IMR-90 (cell line): ENCODE data around the gene ACTR5. TPM values are rescaled to one million over a fixed set of nuclear protein-coding genes. Genes with fewer than 3 reads are reported as not detected.

Experiments used
- ATAC-seq: fragments of 200-7000 bp; cut with Tn5 transposase; 2 replicates; pipeline ENCODE4 v1.9.1; 2020; ENCODE audit warnings: low read depth, mild to moderate bottlenecking, moderate library complexity
- BruUV-seq: library from RNA; stranded (reverse); fragments of 400-500 nt; replicated peaks from 2 replicates; lab custom pipeline; 2021; lab: Mats Ljungman, UMichigan
- CTCF ChIA-PET: fragments of 300-600 bp; formaldehyde crosslinking; extraction: SDS; loops from one replicate; lab custom pipeline; 2021; ENCODE audit warnings: antibody characterized with exemption; lab: Yijun Ruan, JAX
- POLR2A ChIA-PET: fragments of 300-600 bp; sonication (Branson Sonifier 250); formaldehyde crosslinking; loops from one replicate; lab custom pipeline; 2022; ENCODE audit warnings: antibody characterized with exemption; ENCODE audit not compliant: unreplicated experiment; lab: Charles Lee
- DNase-seq: peaks from one replicate; pipeline ENCODE4 v3.0.0; 2013
- H2AFZ ChIP-seq: replicated peaks from 2 replicates; pipeline ENCODE3; 2013; ENCODE audit warnings: low read length, mild to moderate bottlenecking; ENCODE audit not compliant: poor library complexity
- H2AK5ac ChIP-seq: 2 replicates; pipeline ENCODE4 v1.6.1; 2013; ENCODE audit warnings: low read depth, low read length, inconsistent platforms
- H2AK9ac ChIP-seq: replicated peaks from 2 replicates; pipeline ENCODE3; 2013; ENCODE audit warnings: mild to moderate bottlenecking, low read depth, low read length, moderate library complexity; ENCODE audit not compliant: poor library complexity
- H2BK120ac ChIP-seq: 2 replicates; pipeline ENCODE4 v1.6.1; 2013; ENCODE audit warnings: low read depth, low read length, inconsistent platforms
- H2BK15ac ChIP-seq: 3 replicates; pipeline ENCODE4 v1.6.1; 2013; ENCODE audit warnings: low read depth, low read length, inconsistent platforms
- H2BK20ac ChIP-seq: 2 replicates; pipeline ENCODE4 v1.6.1; 2013; ENCODE audit warnings: low read depth, mild to moderate bottlenecking, inconsistent platforms, low read length, moderate library complexity
- H2BK5ac ChIP-seq: 2 replicates; pipeline ENCODE4 v1.6.1; 2013; ENCODE audit warnings: mild to moderate bottlenecking, low read depth, low read length, inconsistent platforms; ENCODE audit not compliant: poor library complexity, severe bottlenecking
- H3K14ac ChIP-seq: replicated peaks from 2 replicates; pipeline ENCODE4 v1.6.1; 2013; ENCODE audit warnings: low read depth, low read length, inconsistent platforms
- H3K18ac ChIP-seq: 2 replicates; pipeline ENCODE4 v1.6.1; 2013; ENCODE audit warnings: low read depth, low read length, control low read depth
- H3K23ac ChIP-seq: 2 replicates; pipeline ENCODE4 v1.6.1; 2013; ENCODE audit warnings: low read depth, low read length, inconsistent platforms
- H3K27ac ChIP-seq: 2 replicates; pipeline ENCODE4 v1.5.1; 2013; ENCODE audit warnings: mild to moderate bottlenecking, control low read depth, low read length; ENCODE audit not compliant: insufficient read depth
- H3K27me3 ChIP-seq: 2 replicates; pipeline ENCODE4 v1.6.1; 2013; ENCODE audit warnings: low read length; ENCODE audit not compliant: control insufficient read depth, insufficient read depth
- H3K36me3 ChIP-seq: 2 replicates; pipeline ENCODE4 v1.6.1; 2013; ENCODE audit warnings: low read length, mixed read lengths; ENCODE audit not compliant: control insufficient read depth, insufficient read depth
- H3K4ac ChIP-seq: 2 replicates; pipeline ENCODE4 v1.6.1; 2013; ENCODE audit warnings: low read depth, low read length, inconsistent platforms
- H3K4me1 ChIP-seq: 2 replicates; pipeline ENCODE4 v1.6.1; 2013; ENCODE audit warnings: low read length, mixed read lengths; ENCODE audit not compliant: control insufficient read depth, insufficient read depth
- H3K4me2 ChIP-seq: 2 replicates; pipeline ENCODE4 v1.6.1; 2013; ENCODE audit warnings: low read depth, mild to moderate bottlenecking, control low read depth, low read length, moderate library complexity
- H3K4me3 ChIP-seq: 2 replicates; pipeline ENCODE4 v1.5.1; 2013; ENCODE audit warnings: low read depth, mild to moderate bottlenecking, control low read depth, low read length, moderate library complexity; ENCODE audit not compliant: insufficient read depth
- H3K56ac ChIP-seq: 2 replicates; pipeline ENCODE4 v1.6.1; 2013; ENCODE audit warnings: low read length, inconsistent platforms; ENCODE audit not compliant: insufficient read depth; ENCODE audit errors: extremely low read depth
- H3K79me1 ChIP-seq, 2 experiments: 2 replicates each; pipeline ENCODE4 v1.6.1; 2013; ENCODE audit warnings: low read length in 2 of 2, inconsistent platforms in 1 of 2, low read depth in 1 of 2
- H3K9ac ChIP-seq: 2 replicates; pipeline ENCODE4 v1.6.1; 2013; ENCODE audit warnings: low read depth, low read length, control low read depth
- H3K9me1 ChIP-seq: 2 replicates; pipeline ENCODE4 v1.6.1; 2013; ENCODE audit warnings: low read length, inconsistent platforms; ENCODE audit not compliant: insufficient read depth
- H3K9me3 ChIP-seq: 2 replicates; pipeline ENCODE4 v1.6.1; 2013; ENCODE audit warnings: low read length; ENCODE audit not compliant: control insufficient read depth, insufficient read depth
- H4K20me1 ChIP-seq: 2 replicates; pipeline ENCODE4 v1.6.1; 2013; ENCODE audit warnings: low read length, inconsistent platforms; ENCODE audit not compliant: insufficient read depth
- H4K5ac ChIP-seq: 2 replicates; pipeline ENCODE4 v1.6.1; 2013; ENCODE audit warnings: mild to moderate bottlenecking, low read depth, low read length, control low read depth
- H4K8ac ChIP-seq, 2 experiments: 2 replicates each; pipeline ENCODE4 v1.6.1; 2013; ENCODE audit warnings: low read depth in 2 of 2, low read length in 2 of 2, control low read depth in 1 of 2, inconsistent platforms in 1 of 2
- H4K91ac ChIP-seq: 2 replicates; pipeline ENCODE4 v1.6.1; 2013; ENCODE audit warnings: low read depth, low read length, inconsistent platforms; ENCODE audit not compliant: insufficient read depth
- CEBPB ChIP-seq: IDR thresholded peaks from 2 replicates; pipeline ENCODE4 v1.6.1; 2012; ENCODE audit warnings: low read depth, low read length, improper control_type of control experiment
- CHD1 ChIP-seq: IDR thresholded peaks from 2 replicates; pipeline ENCODE4 v1.6.1; 2012; ENCODE audit warnings: low read depth, low read length, improper control_type of control experiment
- ELK1 ChIP-seq: fragments of 150-350 bp; IDR thresholded peaks from 2 replicates; pipeline ENCODE4 v1.6.1; 2016; ENCODE audit warnings: low read depth, mild to moderate bottlenecking, low read length, moderate library complexity, borderline replicate concordance
- FOS ChIP-seq: fragments of 150-350 bp; IDR thresholded peaks from 2 replicates; pipeline ENCODE4 v1.6.1; 2016; ENCODE audit warnings: low read depth, low read length
- MAZ ChIP-seq: IDR thresholded peaks from 2 replicates; pipeline ENCODE4 v1.6.1; 2012; ENCODE audit warnings: low read depth, mild to moderate bottlenecking, low read length, improper control_type of control experiment, moderate library complexity, borderline replicate concordance
- MXI1 ChIP-seq: IDR thresholded peaks from 2 replicates; pipeline ENCODE4 v1.6.1; 2012; ENCODE audit warnings: low read depth, mild to moderate bottlenecking, low read length, moderate library complexity, borderline replicate concordance
- NFE2L2 ChIP-seq: fragments of 150-350 bp; IDR thresholded peaks from 2 replicates; pipeline ENCODE4 v1.6.1; 2016; ENCODE audit warnings: low read depth, mild to moderate bottlenecking, low read length
- POLR2A ChIP-seq: IDR thresholded peaks from 2 replicates; pipeline ENCODE4 v1.6.1; 2012; ENCODE audit warnings: mild to moderate bottlenecking, low read depth, low read length
- RFX5 ChIP-seq: IDR thresholded peaks from 2 replicates; pipeline ENCODE4 v1.8.0; 2012; ENCODE audit warnings: low read depth, mild to moderate bottlenecking, low read length, moderate library complexity
- SMC3 ChIP-seq: fragments of 150-350 bp; IDR thresholded peaks from 2 replicates; pipeline ENCODE4 v1.6.1; 2016; ENCODE audit warnings: low read depth, mild to moderate bottlenecking, antibody characterized with exemption, low read length, moderate library complexity
- WGBS, 2 experiments: methylation state at CpG; one replicate each; pipeline versions ENCODE4 v1.1.5 to v1.1.7; 2013; ENCODE audit warnings: missing lambda C conversion rate in 2 of 2; ENCODE audit not compliant: insufficient read length in 1 of 2; ENCODE audit errors: extremely low coverage in 2 of 2; 5-methylcytosine and 5-hydroxymethylcytosine counted together
- dilution Hi-C: fragments of 300-500 bp; cut with HindIII; formaldehyde crosslinking; loops from one replicate; pipeline ENCODE4 v1.14.3; 2018; ENCODE audit warnings: low sequenced_read_pairs; ENCODE audit not compliant: unreplicated experiment
- in situ Hi-C: fragments of 300-500 bp; cut with MboI; formaldehyde crosslinking; loops from 3 replicates; pipeline ENCODE4 v1.14.3; 2019; ENCODE audit warnings: low sequenced_read_pairs, inconsistent platforms, mixed read lengths
- intact Hi-C: fragments of 100-400 bp; cut with micrococcal nuclease; formaldehyde crosslinking; loops from 2 replicates; pipeline ENCODE4 v1.10.0; 2022
- polyA plus RNA-seq, 3 experiments: library from polyadenylated mRNA; depleted of rRNA; stranded (reverse); fragments of >200 nt; gene quantifications; 2 replicates each; pipeline ENCODE4 v1.2.3, GENCODE V29; 2012; ENCODE audit warnings: low replicate concordance in 1 of 3
- total RNA-seq: library from RNA; depleted of rRNA; stranded (reverse); fragments of >200 nt; gene quantifications from 2 replicates; pipeline ENCODE4 v1.2.3, GENCODE V29; 2012
- TF ChIP-seq, protein P1 (sequence below): conservative IDR thresholded peaks from 2 replicates; pipeline ENCODE4 v1.5.1; 2012; ENCODE audit warnings: mild to moderate bottlenecking, low read depth, low read length, improper control_type of control experiment

Gene ACTR5
- total and polyA plus RNA-seq, 2 of the 4 experiments (the other 2 are of a cell fraction): 5.9 to 6.6 TPM

- CTCF ChIA-PET: no interaction called here
- no peak overlapping the region for H2BK20ac ChIP-seq
- ATAC-seq: no peak
Measured at GRCh38 chr20:38798266-38798665, 50.0 kb downstream of the ACTR5 start.

More at GRCh38 chr20:38798266-38798665, 50.0 kb downstream of the ACTR5 start:
- no peak overlapping the region for H4K5ac ChIP-seq
- no peaks in the 10 kb centered on the region for H3K9me1 ChIP-seq
- H4K8ac ChIP-seq: no peak overlapping the region
- H2AFZ ChIP-seq: no peak overlapping the region
- H2BK120ac ChIP-seq: no peak overlapping the region
- in situ Hi-C loops (no loop called here), dilution Hi-C loops (no loop called here), intact Hi-C loops (no loop called here)
- H2BK15ac ChIP-seq: no peak overlapping the region
- POLR2A ChIA-PET: no interaction called here
- H3K27me3 ChIP-seq: peaks cover 5% of the 10 kb centered on the region; the same call in 1 of the 2 replicates
- BruUV-seq: no TSS peak
- H3K36me3 ChIP-seq: no peaks in the 10 kb centered on the region
- TF ChIP-seq CEBPB (no peak), MXI1 (no peak), FOS (no peak), ELK1 (no peak), CHD1 (no peak), NFE2L2 (no peak), RFX5 (no peak), SMC3 (no peak), MAZ (no peak), POLR2A (no peak)
- TF ChIP-seq, protein P1, sequence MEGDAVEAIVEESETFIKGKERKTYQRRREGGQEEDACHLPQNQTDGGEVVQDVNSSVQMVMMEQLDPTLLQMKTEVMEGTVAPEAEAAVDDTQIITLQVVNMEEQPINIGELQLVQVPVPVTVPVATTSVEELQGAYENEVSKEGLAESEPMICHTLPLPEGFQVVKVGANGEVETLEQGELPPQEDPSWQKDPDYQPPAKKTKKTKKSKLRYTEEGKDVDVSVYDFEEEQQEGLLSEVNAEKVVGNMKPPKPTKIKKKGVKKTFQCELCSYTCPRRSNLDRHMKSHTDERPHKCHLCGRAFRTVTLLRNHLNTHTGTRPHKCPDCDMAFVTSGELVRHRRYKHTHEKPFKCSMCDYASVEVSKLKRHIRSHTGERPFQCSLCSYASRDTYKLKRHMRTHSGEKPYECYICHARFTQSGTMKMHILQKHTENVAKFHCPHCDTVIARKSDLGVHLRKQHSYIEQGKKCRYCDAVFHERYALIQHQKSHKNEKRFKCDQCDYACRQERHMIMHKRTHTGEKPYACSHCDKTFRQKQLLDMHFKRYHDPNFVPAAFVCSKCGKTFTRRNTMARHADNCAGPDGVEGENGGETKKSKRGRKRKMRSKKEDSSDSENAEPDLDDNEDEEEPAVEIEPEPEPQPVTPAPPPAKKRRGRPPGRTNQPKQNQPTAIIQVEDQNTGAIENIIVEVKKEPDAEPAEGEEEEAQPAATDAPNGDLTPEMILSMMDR: no peak
- no peaks in the 10 kb centered on the region for H3K4me1 ChIP-seq
- no peaks in the 10 kb centered on the region for H4K20me1 ChIP-seq
- H3K4me2 ChIP-seq: no peak overlapping the region
- H3K9ac ChIP-seq: no peak overlapping the region
- no peak overlapping the region for H2BK5ac ChIP-seq
- H2AK5ac ChIP-seq: no peak overlapping the region
- no peak overlapping the region for H2AK9ac ChIP-seq
- H3K4ac ChIP-seq: no peak overlapping the region
- H3K79me1 ChIP-seq: no peaks in the 10 kb centered on the region
- H3K9me3 ChIP-seq: no peaks in the 10 kb centered on the region
- no peak overlapping the region for H3K4me3 ChIP-seq
- H3K23ac ChIP-seq: no peak overlapping the region
- H3K18ac ChIP-seq: no peak overlapping the region
- WGBS, 2 experiments: 67% methylated on average over 1 of the region's 3 CpGs; no CpG with 5 or more reads in 1 of the 2 experiments
- H3K14ac ChIP-seq: no peak overlapping the region
- no peak for DNase-seq
- no peak overlapping the region for H4K91ac ChIP-seq
- H3K27ac ChIP-seq: no peak overlapping the region
- H3K56ac ChIP-seq: no peak overlapping the region
